Eye (tissue), 1 donor: Measurements from ENCODE around the gene PCSK1.
"Not testable (repeated sequence)": the region's sequence is repeated elsewhere in the genome, so short reads cannot be mapped to it uniquely, and the experiment has no call there.

Experiments used
- DNase-seq: peaks from one replicate; pipeline ENCODE4 v3.0.0-alpha.2; 2015

PCSK1 gene

GRCh38 chr5:96367337-96367736 lies 65.7 kb downstream of the PCSK1 start:
- not testable (repeated sequence) for DNase-seq

- no peak for DNase-seq
Observed at GRCh38 chr5:96354237-96354636, 78.8 kb downstream of the PCSK1 start.

GRCh38 chr5:96353220-96353619 lies 79.8 kb downstream of the PCSK1 start:
- DNase-seq, result no peak

- DNase-seq, result no peak
Observed at GRCh38 chr5:96350678-96351077, 82.4 kb downstream of the PCSK1 start.

- no peak for DNase-seq
Observed at GRCh38 chr5:96348536-96348935, 84.5 kb downstream of the PCSK1 start.

- DNase-seq, result no peak
Observed at GRCh38 chr5:96347502-96348292, 85.4 kb downstream of the PCSK1 start.

GRCh38 chr5:96344678-96345577 lies 88.1 kb downstream of the PCSK1 start:
- DNase-seq, result peak; percentile 80

- no peak for DNase-seq
Observed at GRCh38 chr5:96343094-96343493, 90.0 kb downstream of the PCSK1 start.

GRCh38 chr5:96342581-96342980 lies 90.5 kb downstream of the PCSK1 start:
- no peak for DNase-seq
